Measurements from ENCODE around the gene CCDC51.

GRCh38 chr3:48437812-48438211 is 2.1 kb downstream of the CCDC51 start:
- TF ChIP-seq ATF3 (IDR thresholded peaks at IDR 0.05) (no peak), POLR2AphosphoS5 (IDR thresholded peaks at IDR 0.05; ENCODE audit: low read depth, low read length) (no peak), TCF7L2 (IDR thresholded peaks at IDR 0.05; ENCODE audit: borderline replicate concordance, extremely low read depth, insufficient read depth, insufficient read length) (no peak), CTCF (IDR thresholded peaks at IDR 0.05 in 2 of 3, conservative IDR thresholded peaks at IDR 0.05 in 1 of 3; ENCODE audit: borderline replicate concordance in 1 of 3, insufficient read depth in 1 of 3, low read depth in 2 of 3, low read length in 2 of 3) (no peak), POLR2A (IDR thresholded peaks at IDR 0.05; ENCODE audit: borderline replicate concordance, extremely low read depth, insufficient read depth, insufficient read length) (no peak), ZBTB33 (IDR thresholded peaks at IDR 0.05; ENCODE audit: extremely low read depth, insufficient replicate concordance, low read length) (no peak), ZFX (IDR thresholded peaks at IDR 0.05) (no peak), EZH2 (IDR thresholded peaks at IDR 0.05) (no peak)
